AG09309 (cell line): ENCODE data around the gene ERFL.

Experiments used
- DNase-seq: peaks from one replicate; pipeline ENCODE4 v3.0.0-alpha.2; 2010; ENCODE audit warnings: low read depth
- H3K4me3 ChIP-seq: 2 replicates; pipeline ENCODE4 v1.5.1; 2011; ENCODE audit warnings: mild to moderate bottlenecking, low read depth, low read length, moderate library complexity; ENCODE audit not compliant: control insufficient read depth
- TF ChIP-seq, protein P1 (sequence below): IDR thresholded peaks from 2 replicates; pipeline ENCODE4 v1.5.1; 2011; ENCODE audit warnings: mild to moderate bottlenecking, low read depth, low read length, inconsistent platforms; ENCODE audit not compliant: insufficient read depth, control insufficient read depth; ENCODE audit errors: missing control alignments

Gene ERFL

DNA sequence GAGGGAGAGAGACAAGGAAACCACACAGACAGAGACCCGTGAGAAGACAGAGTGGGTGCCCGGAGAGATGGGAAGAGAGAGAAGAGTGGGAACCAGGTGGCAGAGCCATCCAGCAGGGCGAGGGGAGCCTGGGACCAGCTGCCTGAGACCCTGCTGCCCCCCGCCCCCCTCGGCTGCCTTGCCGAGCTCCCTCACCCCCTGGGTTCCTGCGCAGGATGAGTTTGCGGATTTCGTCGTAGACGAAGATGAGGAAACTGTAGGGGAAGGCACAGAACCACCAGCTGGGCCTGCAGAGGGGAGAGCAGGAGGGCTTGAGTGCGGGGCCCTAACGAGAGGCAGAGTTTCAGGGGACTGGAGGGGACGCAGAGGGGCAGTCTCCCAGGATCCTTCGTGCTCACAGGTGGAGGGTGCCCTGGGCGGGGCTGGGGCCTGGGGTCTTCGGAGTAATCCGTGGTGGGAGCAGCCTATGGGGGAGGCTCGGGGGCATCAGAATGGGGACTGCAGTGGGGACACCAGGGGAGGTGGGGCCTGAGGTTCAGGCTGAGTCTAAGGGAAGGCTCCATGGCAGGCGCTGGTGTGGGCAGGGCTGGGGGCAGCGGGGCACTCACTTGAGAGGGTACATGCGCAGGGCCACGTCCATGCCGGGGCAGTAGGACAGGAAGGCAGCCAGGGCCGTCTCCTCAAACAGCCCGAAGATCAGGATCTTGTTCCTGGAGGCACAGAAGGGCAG lies 39.0 kb upstream of the ERFL start:
- no peak overlapping the region for H3K4me3 ChIP-seq
- TF ChIP-seq, protein P1, sequence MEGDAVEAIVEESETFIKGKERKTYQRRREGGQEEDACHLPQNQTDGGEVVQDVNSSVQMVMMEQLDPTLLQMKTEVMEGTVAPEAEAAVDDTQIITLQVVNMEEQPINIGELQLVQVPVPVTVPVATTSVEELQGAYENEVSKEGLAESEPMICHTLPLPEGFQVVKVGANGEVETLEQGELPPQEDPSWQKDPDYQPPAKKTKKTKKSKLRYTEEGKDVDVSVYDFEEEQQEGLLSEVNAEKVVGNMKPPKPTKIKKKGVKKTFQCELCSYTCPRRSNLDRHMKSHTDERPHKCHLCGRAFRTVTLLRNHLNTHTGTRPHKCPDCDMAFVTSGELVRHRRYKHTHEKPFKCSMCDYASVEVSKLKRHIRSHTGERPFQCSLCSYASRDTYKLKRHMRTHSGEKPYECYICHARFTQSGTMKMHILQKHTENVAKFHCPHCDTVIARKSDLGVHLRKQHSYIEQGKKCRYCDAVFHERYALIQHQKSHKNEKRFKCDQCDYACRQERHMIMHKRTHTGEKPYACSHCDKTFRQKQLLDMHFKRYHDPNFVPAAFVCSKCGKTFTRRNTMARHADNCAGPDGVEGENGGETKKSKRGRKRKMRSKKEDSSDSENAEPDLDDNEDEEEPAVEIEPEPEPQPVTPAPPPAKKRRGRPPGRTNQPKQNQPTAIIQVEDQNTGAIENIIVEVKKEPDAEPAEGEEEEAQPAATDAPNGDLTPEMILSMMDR = no peak
- DNase-seq = no peak

DNA sequence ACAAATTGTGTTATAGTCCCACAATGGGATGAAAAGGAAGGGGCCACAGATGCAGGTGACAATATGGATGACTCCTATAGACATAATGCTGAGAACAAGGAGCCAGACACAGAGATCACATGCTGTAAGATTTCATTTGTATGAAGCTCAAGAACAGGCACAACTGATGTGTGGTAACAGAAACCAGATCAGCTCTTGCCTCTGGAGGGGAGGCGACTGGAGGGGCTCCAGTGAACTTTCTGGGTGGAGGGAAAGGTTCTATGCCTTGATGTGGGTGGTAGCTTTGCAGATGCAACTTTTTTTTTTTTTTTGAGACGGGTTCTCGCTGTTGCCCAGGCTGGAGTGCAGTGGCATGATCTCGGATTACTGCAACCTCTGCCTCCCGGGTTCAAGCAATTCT lies 36.9 kb upstream of the ERFL start:
- no peak for DNase-seq
- TF ChIP-seq, protein P1 = no peak
- H3K4me3 ChIP-seq = no peak overlapping the region

DNA sequence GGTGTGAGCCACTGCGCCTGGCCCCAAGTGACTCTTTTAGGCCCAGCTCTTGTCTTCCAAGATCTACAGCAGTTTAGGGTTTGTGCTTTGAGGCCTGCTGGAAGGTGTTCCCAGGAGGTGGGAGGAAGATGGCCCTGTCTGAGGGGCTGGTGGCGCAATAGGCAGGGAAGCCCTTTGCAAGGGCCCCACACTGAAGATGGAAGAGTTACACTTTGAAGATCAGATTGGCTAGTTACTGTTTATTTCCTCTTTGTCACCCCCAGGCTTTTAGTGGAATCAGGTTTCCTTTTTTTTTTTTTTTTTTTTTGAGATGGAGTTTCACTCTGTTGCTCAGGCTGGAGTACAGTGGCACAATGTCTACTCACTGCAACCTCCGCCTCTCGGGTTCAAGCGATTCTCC lies 32.7 kb upstream of the ERFL start:
- no peak for DNase-seq
- TF ChIP-seq, protein P1 = no peak
- no peak overlapping the region for H3K4me3 ChIP-seq

DNA sequence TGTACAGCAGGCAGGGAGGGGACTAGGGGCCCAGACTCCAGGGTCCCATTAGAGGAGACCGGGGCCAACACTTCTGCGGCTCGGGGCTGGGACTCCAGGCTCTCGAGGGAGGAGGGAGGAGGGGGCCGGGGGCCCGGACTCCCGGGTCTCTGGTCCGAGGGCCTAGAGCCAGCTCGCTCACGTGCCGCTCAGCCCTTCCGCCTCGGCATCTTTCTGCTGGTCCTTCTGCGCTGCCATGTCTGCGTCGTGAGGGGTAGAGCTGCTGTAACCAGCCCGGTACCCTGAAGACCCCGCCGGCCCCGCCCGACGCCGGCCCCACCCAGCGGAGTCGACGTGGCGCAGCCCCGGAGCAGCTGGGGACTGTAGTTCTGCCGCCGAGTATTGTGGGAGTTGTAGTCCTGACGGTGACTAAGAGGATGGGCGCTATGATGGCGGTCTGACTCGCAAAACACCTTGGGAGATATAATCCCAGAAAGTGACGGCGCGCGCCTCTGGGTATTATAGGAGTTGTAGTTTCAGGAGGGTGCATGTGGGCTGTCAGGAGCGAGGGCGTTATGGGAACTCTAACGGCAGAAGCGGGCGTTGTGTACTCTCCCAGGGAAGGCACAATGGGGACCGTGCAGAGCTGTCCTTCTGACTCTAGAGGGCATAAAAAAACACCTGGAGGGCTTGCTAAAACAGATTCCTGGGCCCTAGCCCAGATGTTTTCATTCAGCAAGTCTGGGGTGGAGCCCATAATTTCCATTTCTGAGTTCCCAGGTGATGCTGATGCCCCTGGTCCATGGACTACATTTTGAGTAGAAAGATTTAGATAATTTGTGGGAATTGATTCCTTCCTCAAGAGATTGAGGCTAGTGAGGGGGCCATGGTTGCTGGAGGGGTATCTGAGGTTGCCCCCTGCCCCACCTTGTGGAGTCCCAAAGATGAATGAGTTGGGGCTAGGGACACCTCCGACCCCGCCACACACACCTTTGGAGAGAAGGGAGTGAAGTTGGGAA lies 31.1 kb upstream of the ERFL start, which contains the start of gene RABAC1:
Gene RABAC1 (minus strand): TSS at position 266 of the 998 bp plus-strand sequence. CDS start 29 bp downstream, at position 237.
- H3K4me3 ChIP-seq = peak within 1 kb of the TSS; percentile 94
- peak; percentile 62 for DNase-seq
- TF ChIP-seq, protein P1 = no peak

DNA sequence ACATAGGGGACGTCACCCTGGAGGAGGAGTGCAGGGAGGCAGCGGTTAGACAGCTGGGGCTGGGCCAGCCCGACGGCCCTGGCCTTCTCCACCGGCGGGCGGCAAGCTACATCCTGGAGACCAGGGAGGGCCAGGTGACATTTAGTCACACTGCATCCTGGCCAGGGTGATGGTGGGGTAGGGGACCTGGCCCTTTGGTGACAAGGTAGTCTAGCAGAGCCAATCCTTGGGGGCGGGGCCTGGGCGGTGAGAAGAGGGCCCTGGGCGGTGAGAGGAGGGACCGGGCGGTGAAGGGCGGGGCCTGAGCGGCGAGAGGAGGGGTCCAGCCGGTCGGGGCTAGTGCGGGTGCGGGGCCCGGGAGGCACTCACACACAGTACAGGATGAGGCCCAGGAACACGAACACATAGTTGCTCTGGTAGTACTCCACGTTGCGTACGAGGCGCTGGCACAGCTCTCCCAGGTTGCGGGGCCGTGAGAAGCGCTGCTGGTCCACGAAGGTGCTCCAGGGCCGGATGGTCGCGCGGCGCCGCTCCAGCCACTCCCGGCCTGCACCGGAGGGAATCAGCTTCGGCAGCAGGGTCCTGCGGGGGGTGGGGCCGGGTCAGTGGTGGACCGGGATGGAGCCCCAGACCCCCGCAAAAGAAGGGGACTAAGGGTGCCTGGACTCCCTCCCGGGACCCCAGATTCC lies 30.3 kb upstream of the ERFL start:
- TF ChIP-seq, protein P1 = no peak
- DNase-seq = no peak
- peak overlapping the region; percentile 94 for H3K4me3 ChIP-seq

DNA sequence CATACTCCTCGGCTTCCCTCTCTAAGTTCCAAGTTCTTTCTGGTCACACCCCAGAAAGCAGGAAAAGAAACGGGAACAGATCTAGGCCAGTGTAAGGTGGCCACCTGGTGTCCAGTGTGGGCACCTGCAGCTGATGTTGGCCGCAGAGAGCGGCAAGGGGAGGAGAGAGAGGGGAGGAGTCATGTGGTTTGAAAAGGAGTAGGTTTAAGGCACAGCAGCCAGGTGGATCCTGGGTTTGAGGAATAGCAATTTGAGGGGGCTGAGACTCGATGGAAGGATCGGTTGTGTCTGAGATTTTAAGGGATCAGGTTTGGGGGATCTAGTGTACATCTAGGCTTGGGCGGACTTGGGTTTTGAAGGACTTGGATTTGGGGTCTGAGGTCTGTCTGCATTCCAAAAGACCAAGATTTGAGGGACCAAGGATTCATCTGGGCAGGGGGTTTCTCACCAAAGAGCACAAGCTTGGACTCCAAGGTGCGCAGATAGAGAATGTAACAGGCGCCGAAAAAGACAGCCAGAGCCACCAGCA lies 29.7 kb upstream of the ERFL start:
- peak; percentile 46 for DNase-seq
- peak overlapping the region; percentile 94 for H3K4me3 ChIP-seq
- TF ChIP-seq, protein P1 = peak; percentile 86
